Gastrocnemius medialis (tissue), 4 donors: Measurements from ENCODE around the gene FZD10.

Source experiments
- CTCF ChIP-seq, 5 experiments: fragments of 450-650 bp in 3 of 5; fragments of 200-600 bp in 2 of 5; sonication (generic) in 2 of 5; IDR thresholded peaks in 4 of 5; conservative IDR thresholded peaks in 1 of 5; 1 replicate in 4 of 5; 2 replicates in 1 of 5; pipeline ENCODE4 v1.5.1; 2016 to 2019; ENCODE audit warnings: antibody characterized with exemption in 5 of 5, mild to moderate bottlenecking in 3 of 5, moderate library complexity in 3 of 5
- POLR2A ChIP-seq, 2 donors: fragments of 450-650 bp; IDR thresholded peaks; one replicate each; pipeline ENCODE4 v1.6.1; 2017; ENCODE audit warnings: antibody characterized with exemption in 2 of 2, mild to moderate bottlenecking in 2 of 2, moderate library complexity in 2 of 2

GRCh38 chr12:130119241-130119861, 42.9 kb upstream of the FZD10 start:
- TF ChIP-seq CTCF (IDR thresholded peaks at IDR 0.05 in 4 of 5, conservative IDR thresholded peaks at IDR 0.05 in 1 of 5) = no peak
- no peak for TF ChIP-seq POLR2A (IDR thresholded peaks at IDR 0.05)
